ENCODE data around the gene CNKSR1.

CNKSR1 gene

GRCh38 chr1:26154750-26155149 lies 22.5 kb upstream of the CNKSR1 start:
- Histone ChIP-seq H3K4me1 (ENCODE audit: insufficient read depth, low read length) (peaks cover 38% of the 10 kb centered on the region), H3K27me3 (ENCODE audit: insufficient read depth, low read length) (peaks cover 20% of the 10 kb centered on the region), H3K4me3 (ENCODE audit: low read length) (peak overlapping the region; percentile 10)

GRCh38 chr1:26155370-26156284 lies 21.7 kb upstream of the CNKSR1 start:
- Histone ChIP-seq H2AFZ (ENCODE audit: low read depth, low read length) (peak overlapping the region; percentile 21), H3K9me3 (ENCODE audit: low read length) (no peaks in the 10 kb centered on the region), H3K36me3 (ENCODE audit: insufficient read depth, low read length) (no peaks in the 10 kb centered on the region), H3K27me3 (ENCODE audit: insufficient read depth, low read length) (peaks cover 15% of the 10 kb centered on the region), H3K4me3 (ENCODE audit: low read length) (peak overlapping the region; percentile 10), H3K4me1 (ENCODE audit: insufficient read depth, low read length) (peaks cover 39% of the 10 kb centered on the region)

More at GRCh38 chr1:26154750-26155149, 22.5 kb upstream of the CNKSR1 start:
- Histone ChIP-seq H3K9me3 (ENCODE audit: low read length) (no peaks in the 10 kb centered on the region), H3K36me3 (ENCODE audit: insufficient read depth, low read length) (no peaks in the 10 kb centered on the region), H2AFZ (ENCODE audit: low read depth, low read length) (peak overlapping the region; percentile 21)

- H3K9me3 ChIP-seq (ENCODE audit: low read length), result no peaks in the 10 kb centered on the region
- H3K4me1 ChIP-seq (ENCODE audit: insufficient read depth, low read length), result peaks cover 39% of the 10 kb centered on the region
- H2AFZ ChIP-seq (ENCODE audit: low read depth, low read length), result no peak overlapping the region
- no peak overlapping the region for H3K4me3 ChIP-seq (ENCODE audit: low read length)
- H3K36me3 ChIP-seq (ENCODE audit: insufficient read depth, low read length), result no peaks in the 10 kb centered on the region
- peaks cover 15% of the 10 kb centered on the region for H3K27me3 ChIP-seq (ENCODE audit: insufficient read depth, low read length)
These were observed 20.8 kb upstream of the CNKSR1 start for GRCh38 chr1:26156285-26157038.

DNA sequence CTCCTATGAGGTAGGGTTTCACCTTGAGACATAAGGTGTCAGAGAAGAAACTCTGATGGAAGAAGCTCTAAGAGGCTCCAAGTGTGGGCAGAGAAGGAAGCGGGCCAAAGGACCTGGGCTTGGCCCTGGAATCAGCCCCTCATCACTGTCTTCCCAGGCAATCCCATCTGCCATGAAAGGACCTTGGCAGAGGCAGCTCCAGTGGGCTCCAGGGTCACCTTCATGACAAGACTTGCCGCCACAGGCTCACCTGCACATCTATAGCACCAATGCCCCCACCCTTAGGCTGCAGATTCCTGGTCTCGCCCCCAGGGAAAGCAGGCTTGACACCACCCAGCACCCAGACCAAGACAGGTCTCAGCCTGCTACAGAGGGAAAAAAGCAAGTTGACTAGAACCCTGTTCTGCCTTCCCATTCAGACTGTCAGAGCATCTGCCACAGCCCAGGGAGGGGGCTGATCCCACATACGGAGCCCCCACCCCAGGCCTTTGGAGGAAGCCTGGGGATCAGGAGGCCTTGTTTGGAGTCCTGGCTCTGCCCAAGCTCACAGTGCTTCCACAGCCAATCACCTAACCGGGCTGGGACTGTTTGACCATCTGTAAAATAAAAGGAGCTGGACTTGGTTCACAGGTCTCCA lies 18.9 kb upstream of the CNKSR1 start:
- Histone ChIP-seq H3K27me3 (ENCODE audit: insufficient read depth, low read length) (peaks cover 15% of the 10 kb centered on the region), H3K4me3 (ENCODE audit: low read length) (no peak overlapping the region), H2AFZ (ENCODE audit: low read depth, low read length) (no peak overlapping the region), H3K36me3 (ENCODE audit: insufficient read depth, low read length) (no peaks in the 10 kb centered on the region), H3K4me1 (ENCODE audit: insufficient read depth, low read length) (peaks cover 39% of the 10 kb centered on the region), H3K9me3 (ENCODE audit: low read length) (no peaks in the 10 kb centered on the region)

DNA sequence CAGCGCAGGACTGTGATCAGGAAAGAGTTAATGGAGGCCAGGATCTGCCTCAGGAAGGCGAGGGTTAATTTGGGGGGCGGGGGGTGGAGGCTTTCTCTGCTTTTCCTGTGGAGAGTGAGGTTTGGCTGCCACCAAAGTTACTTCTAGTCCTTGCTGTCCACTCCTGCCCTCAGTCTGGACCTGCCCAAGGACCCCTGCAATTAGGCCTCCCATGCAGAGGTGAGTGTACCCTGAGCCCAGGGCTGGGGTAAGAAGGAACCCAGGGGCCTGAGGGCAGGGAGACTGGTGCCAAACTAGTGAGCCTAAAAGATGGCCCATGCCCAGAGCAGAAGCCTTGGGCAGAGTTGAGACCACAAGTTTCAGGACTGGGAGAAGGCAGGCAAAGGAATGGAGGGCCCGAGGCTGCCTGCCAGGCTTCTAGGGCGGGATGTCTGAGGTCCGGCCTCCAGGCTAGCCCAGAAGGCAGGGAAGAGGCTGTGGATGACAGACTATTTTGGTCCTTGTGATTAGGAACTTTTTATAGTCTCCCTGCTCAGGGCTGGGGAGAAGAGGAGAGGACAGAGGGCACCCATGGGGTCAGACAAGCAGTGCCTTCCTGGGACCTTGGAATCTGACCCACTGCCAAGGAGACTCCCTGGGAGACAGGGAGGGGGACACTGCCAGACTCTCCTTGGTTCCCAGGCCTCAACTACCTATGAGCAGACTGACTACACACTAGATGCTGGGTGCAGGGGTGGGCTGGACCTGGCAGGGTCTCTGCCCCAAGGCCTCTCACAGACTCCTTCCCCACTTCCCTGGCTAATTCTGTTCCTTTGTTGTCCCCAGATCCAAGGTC lies 18.2 kb upstream of the CNKSR1 start, which contains the start of gene FAM110D:
Gene FAM110D (plus strand): TSS at position 172 of the 835 bp plus-strand sequence. CDS start 2,213 bp downstream, outside the sequence.
- no peak within 1 kb of the TSS for H3K4me3 ChIP-seq (ENCODE audit: low read length)
- H3K27me3 ChIP-seq (ENCODE audit: insufficient read depth, low read length), result peaks cover 15% of the 10 kb centered on the region
- H2AFZ ChIP-seq (ENCODE audit: low read depth, low read length), result no peak within 1 kb of the TSS
- no peaks in the 10 kb centered on the region for H3K9me3 ChIP-seq (ENCODE audit: low read length)
- no peaks in the 10 kb centered on the region for H3K36me3 ChIP-seq (ENCODE audit: insufficient read depth, low read length)
- H3K4me1 ChIP-seq (ENCODE audit: insufficient read depth, low read length), result peaks cover 39% of the 10 kb centered on the region

DNA sequence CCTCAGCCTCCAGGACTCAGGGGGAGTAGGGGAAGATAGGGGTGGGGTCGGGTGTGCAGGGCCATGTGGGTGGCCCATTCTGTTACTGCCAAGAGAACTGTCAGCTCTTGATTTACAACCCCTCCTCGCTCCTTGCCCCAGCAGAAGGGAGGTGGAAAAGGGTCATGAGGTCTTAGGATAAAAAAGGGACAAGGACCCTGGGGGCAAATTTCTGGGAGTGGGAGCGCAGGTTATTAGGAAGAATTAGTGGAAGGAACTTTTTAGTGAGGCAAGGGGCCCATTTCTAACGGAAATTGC lies 17.6 kb upstream of the CNKSR1 start:
- peaks cover 39% of the 10 kb centered on the region for H3K4me1 ChIP-seq (ENCODE audit: insufficient read depth, low read length)
- no peak overlapping the region for H2AFZ ChIP-seq (ENCODE audit: low read depth, low read length)
- no peaks in the 10 kb centered on the region for H3K9me3 ChIP-seq (ENCODE audit: low read length)
- peaks cover 15% of the 10 kb centered on the region for H3K27me3 ChIP-seq (ENCODE audit: insufficient read depth, low read length)
- no peak overlapping the region for H3K4me3 ChIP-seq (ENCODE audit: low read length)
- H3K36me3 ChIP-seq (ENCODE audit: insufficient read depth, low read length), result no peaks in the 10 kb centered on the region

DNA sequence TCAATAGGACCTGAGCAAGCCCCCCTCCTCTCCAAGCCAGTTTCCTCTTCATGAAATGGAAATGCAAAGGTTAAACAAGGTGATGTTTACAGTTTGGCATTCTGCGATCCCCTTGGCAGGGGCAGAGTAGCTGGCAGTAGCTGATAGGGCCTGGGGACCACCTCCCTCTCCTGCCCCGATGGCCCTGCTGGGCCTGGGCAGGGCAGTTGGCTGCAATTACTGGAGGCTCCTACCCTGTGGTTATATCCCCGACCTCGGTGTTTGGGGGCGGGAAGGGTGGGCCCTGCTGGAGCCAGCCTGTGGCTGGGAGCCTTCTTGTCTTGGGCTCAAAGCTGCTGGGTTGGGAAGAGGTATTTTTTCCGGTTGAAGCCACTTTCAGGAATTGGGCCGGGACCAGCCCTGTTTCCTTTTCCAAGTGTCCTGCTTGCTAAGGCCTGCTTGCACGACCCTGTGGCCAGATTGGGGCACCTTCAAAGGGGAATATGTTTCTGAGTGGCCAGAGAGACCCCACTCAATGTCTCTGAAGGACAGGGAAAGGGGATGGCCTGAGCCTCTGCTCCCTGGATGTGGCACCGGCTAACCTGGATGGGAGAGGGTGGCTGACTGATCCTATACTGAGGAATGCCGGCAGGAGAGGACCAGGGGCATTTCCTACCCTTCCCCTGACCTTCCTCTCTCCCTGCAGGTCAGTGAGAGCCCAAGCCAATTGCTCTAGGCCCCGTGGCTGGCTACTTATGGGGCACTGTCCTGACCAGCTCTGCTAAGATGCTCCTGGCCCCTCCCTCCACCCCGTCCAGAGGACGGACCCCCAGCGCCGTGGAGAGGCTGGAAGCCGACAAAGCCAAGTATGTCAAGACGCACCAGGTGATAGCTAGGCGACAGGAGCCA lies 16.5 kb upstream of the CNKSR1 start:
- no peak overlapping the region for H3K4me3 ChIP-seq (ENCODE audit: low read length)
- no peaks in the 10 kb centered on the region for H3K36me3 ChIP-seq (ENCODE audit: insufficient read depth, low read length)
- peaks cover 7% of the 10 kb centered on the region for H3K27me3 ChIP-seq (ENCODE audit: insufficient read depth, low read length)
- peaks cover 28% of the 10 kb centered on the region for H3K4me1 ChIP-seq (ENCODE audit: insufficient read depth, low read length)
- H3K9me3 ChIP-seq (ENCODE audit: low read length), result no peaks in the 10 kb centered on the region
- no peak overlapping the region for H2AFZ ChIP-seq (ENCODE audit: low read depth, low read length)

- Histone ChIP-seq H3K9me3 (ENCODE audit: low read length) (no peaks in the 10 kb centered on the region), H3K4me3 (ENCODE audit: low read length) (no peak overlapping the region), H2AFZ (ENCODE audit: low read depth, low read length) (no peak overlapping the region), H3K36me3 (ENCODE audit: insufficient read depth, low read length) (no peaks in the 10 kb centered on the region), H3K4me1 (ENCODE audit: insufficient read depth, low read length) (peaks cover 21% of the 10 kb centered on the region), H3K27me3 (ENCODE audit: insufficient read depth, low read length) (peaks cover 5% of the 10 kb centered on the region)
These were observed 15.7 kb upstream of the CNKSR1 start for GRCh38 chr1:26161415-26162219.

- Histone ChIP-seq H3K4me3 (ENCODE audit: low read length) (no peak overlapping the region), H3K27me3 (ENCODE audit: insufficient read depth, low read length) (peaks cover 5% of the 10 kb centered on the region), H3K9me3 (ENCODE audit: low read length) (no peaks in the 10 kb centered on the region), H3K36me3 (ENCODE audit: insufficient read depth, low read length) (no peaks in the 10 kb centered on the region), H2AFZ (ENCODE audit: low read depth, low read length) (no peak overlapping the region), H3K4me1 (ENCODE audit: insufficient read depth, low read length) (peaks cover 20% of the 10 kb centered on the region)
These were observed 15.0 kb upstream of the CNKSR1 start for GRCh38 chr1:26162220-26162709.

DNA sequence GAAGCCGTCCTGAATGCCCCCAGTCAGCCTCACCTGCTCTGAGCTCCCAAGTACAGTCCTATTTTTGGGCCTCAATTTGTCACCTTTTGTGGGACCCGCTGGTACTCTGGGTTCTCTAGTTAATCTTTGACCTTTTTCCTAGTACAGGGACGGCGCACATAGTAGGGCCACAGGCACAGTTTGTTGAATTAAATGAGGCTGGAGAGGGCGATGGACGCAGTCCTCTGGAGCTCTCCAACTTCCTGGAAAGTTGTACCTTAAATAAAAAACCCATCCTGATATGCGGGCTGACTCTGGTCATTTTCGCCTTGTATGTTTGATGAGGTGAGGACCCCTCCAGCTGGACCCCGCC lies 13.6 kb upstream of the CNKSR1 start:
- H2AFZ ChIP-seq (ENCODE audit: low read depth, low read length), result no peak overlapping the region
- peaks cover 2% of the 10 kb centered on the region for H3K27me3 ChIP-seq (ENCODE audit: insufficient read depth, low read length)
- no peaks in the 10 kb centered on the region for H3K9me3 ChIP-seq (ENCODE audit: low read length)
- peaks cover 19% of the 10 kb centered on the region for H3K4me1 ChIP-seq (ENCODE audit: insufficient read depth, low read length)
- H3K36me3 ChIP-seq (ENCODE audit: insufficient read depth, low read length), result no peaks in the 10 kb centered on the region
- no peak overlapping the region for H3K4me3 ChIP-seq (ENCODE audit: low read length)

Measured in neuron (in vitro differentiated cells).